Neutrophil (primary cell): ENCODE data around the gene PJA1.

Source experiments
- H3K27ac ChIP-seq: fragments of 200-600 bp; sonication (generic); 2 replicates; pipeline ENCODE4 v1.5.1; 2016; ENCODE audit warnings: mild to moderate bottlenecking, moderate library complexity
- H3K27me3 ChIP-seq: fragments of 200-600 bp; sonication (generic); 2 replicates; pipeline ENCODE4 v1.6.0; 2016; ENCODE audit warnings: mild to moderate bottlenecking
- H3K36me3 ChIP-seq: fragments of 200-600 bp; sonication (generic); 2 replicates; pipeline ENCODE4 v1.5.1; 2017
- H3K4me1 ChIP-seq, 2 experiments: fragments of 200-600 bp in 1 of 2; sonication (generic) in 1 of 2; 1 replicate in 1 of 2; 2 replicates in 1 of 2; pipeline versions ENCODE4 v1.5.1 to v1.6.1; 2013 to 2016; ENCODE audit warnings: low read depth in 1 of 2, low read length in 1 of 2, mild to moderate bottlenecking in 1 of 2, moderate library complexity in 1 of 2; ENCODE audit not compliant: control insufficient read depth in 1 of 2, insufficient read depth in 1 of 2
- H3K4me3 ChIP-seq, 2 experiments: fragments of 200-600 bp in 1 of 2; sonication (generic) in 1 of 2; 1 replicate in 1 of 2; 2 replicates in 1 of 2; pipeline ENCODE4 v1.5.1; 2013 to 2016; ENCODE audit warnings: low read depth in 1 of 2, low read length in 1 of 2, mild to moderate bottlenecking in 1 of 2, moderate library complexity in 1 of 2
- H3K9me3 ChIP-seq: fragments of 200-600 bp; sonication (generic); 2 replicates; pipeline ENCODE4 v1.5.1; 2016
- TF ChIP-seq, protein P1 (sequence below): fragments of 200-600 bp; sonication (generic); IDR thresholded peaks from 2 replicates; pipeline ENCODE4 v1.5.1; 2016; ENCODE audit warnings: antibody characterized with exemption

The PJA1 gene

DNA sequence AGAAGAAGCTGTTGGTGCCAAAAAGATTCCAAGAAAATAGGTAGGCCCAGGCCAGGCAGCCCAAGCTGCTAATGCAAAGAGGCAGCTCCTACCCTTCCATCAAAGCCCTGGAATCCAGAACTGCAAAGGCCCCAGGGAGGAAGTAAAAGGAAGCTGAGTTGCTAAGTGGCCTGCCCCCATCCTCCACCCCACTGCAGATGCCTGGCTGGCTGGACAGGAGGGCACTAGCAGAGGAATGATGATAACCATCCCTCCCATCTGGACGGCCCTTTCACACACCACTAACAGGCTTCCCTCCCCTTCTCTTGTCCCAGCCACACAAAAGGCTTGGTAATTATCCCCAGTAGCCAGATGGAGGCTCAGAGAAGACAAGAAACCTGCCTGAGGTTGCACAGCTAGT is 32.4 kb upstream of the PJA1 start:
- TF ChIP-seq, protein P1, sequence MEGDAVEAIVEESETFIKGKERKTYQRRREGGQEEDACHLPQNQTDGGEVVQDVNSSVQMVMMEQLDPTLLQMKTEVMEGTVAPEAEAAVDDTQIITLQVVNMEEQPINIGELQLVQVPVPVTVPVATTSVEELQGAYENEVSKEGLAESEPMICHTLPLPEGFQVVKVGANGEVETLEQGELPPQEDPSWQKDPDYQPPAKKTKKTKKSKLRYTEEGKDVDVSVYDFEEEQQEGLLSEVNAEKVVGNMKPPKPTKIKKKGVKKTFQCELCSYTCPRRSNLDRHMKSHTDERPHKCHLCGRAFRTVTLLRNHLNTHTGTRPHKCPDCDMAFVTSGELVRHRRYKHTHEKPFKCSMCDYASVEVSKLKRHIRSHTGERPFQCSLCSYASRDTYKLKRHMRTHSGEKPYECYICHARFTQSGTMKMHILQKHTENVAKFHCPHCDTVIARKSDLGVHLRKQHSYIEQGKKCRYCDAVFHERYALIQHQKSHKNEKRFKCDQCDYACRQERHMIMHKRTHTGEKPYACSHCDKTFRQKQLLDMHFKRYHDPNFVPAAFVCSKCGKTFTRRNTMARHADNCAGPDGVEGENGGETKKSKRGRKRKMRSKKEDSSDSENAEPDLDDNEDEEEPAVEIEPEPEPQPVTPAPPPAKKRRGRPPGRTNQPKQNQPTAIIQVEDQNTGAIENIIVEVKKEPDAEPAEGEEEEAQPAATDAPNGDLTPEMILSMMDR, result no peak
- Histone ChIP-seq H3K27ac (no peak overlapping the region), H3K9me3 (no peaks in the 10 kb centered on the region), H3K4me3 (no peak overlapping the region), H3K27me3 (no peaks in the 10 kb centered on the region), H3K4me1 (no peaks in the 10 kb centered on the region), H3K36me3 (no peaks in the 10 kb centered on the region)

DNA sequence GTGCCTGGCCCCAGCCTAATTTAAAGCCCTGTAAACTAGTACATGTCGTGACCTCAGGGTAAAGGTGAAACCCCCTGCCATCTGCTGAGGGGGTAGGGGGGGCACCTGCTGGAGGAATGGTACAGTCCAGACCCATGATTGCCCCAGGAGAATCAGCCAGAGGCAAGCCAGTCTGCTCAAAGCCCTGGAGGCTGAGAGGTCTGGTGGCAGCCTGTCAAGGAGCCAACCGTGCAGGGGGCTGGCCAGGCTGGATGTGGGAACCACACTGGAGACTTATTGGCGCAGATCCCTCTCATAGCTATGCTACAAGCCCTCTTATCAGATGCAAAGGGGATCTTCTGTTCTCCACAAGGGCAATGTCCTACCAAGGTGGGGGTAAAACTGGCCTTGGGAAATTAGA is 31.4 kb upstream of the PJA1 start:
- TF ChIP-seq, protein P1, result no peak
- Histone ChIP-seq H3K36me3 (no peaks in the 10 kb centered on the region), H3K4me3 (no peak overlapping the region), H3K27ac (no peak overlapping the region), H3K4me1 (no peaks in the 10 kb centered on the region), H3K27me3 (no peaks in the 10 kb centered on the region), H3K9me3 (no peaks in the 10 kb centered on the region)

DNA sequence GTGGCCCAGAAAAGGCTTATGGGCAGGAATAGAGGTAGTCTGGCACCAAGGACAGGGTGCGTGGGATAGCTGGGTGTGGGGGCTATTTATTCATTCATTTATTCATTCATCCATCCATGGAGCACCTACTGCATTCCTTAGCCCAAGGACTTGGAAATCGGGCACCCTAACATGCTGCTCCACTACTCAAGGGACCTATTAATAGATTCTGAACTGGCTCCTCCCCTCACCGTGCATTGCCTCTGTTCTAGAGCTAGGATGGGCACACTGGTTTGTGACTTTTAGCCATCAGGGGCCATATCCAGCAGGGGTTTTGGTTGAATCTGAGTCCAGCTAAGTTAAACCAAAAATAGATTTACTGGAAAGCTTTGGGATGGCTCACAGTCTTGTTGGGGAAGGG is 30.6 kb upstream of the PJA1 start:
- H3K4me1 ChIP-seq, result no peaks in the 10 kb centered on the region
- no peaks in the 10 kb centered on the region for H3K9me3 ChIP-seq
- no peak overlapping the region for H3K4me3 ChIP-seq
- H3K36me3 ChIP-seq, result no peaks in the 10 kb centered on the region
- H3K27ac ChIP-seq, result no peak overlapping the region
- H3K27me3 ChIP-seq, result no peaks in the 10 kb centered on the region
- TF ChIP-seq, protein P1, result no peak

DNA sequence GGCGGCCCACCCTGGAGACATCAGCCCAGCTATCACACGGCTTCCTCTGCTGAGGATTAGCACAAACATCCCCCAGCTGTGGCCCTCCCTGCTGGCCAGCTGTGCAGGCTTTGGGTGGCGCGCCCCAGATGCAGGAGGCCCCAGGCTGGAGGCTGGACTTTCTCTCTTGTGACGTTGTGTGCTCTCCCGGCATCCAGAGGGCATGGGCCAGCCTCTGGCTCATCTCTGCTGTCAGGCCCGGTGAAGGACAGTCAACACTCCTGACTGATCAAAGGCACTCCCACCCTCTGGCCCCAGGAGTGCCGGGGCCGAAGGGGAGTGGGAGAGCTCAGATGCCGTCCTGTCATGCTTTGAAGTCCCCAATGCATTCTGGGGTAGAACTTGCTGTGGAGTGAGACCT is 29.9 kb upstream of the PJA1 start:
- Histone ChIP-seq H3K4me3 (no peak overlapping the region), H3K36me3 (no peaks in the 10 kb centered on the region), H3K27ac (no peak overlapping the region), H3K4me1 (no peaks in the 10 kb centered on the region), H3K9me3 (no peaks in the 10 kb centered on the region), H3K27me3 (no peaks in the 10 kb centered on the region)
- TF ChIP-seq, protein P1, result no peak

DNA sequence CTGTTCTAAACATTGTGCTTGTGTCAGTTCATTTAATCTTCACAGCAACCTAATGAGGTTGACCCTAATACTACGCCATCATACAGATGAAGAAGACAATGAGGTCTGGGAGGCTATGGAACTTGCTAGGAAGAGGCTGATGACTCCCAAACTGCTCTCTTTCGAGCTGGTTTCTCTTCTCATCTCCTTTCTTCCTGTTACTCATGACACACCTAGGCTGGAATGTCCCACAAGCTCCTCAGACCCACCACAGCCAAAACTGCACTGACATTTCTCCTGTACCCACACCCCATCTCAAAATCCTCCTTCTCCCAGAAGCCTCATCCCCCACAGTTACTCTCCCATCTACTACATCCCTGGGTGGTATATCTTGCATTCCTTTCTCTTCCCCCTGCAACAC is 27.4 kb upstream of the PJA1 start:
- Histone ChIP-seq H3K27ac (no peak overlapping the region), H3K27me3 (no peaks in the 10 kb centered on the region), H3K9me3 (no peaks in the 10 kb centered on the region), H3K36me3 (no peaks in the 10 kb centered on the region), H3K4me3 (no peak overlapping the region), H3K4me1 (no peaks in the 10 kb centered on the region)
- TF ChIP-seq, protein P1, result no peak
